ENCODE data around the gene BRD2. TPM values are rescaled to one million over a fixed set of nuclear protein-coding genes. Genes with fewer than 3 reads are reported as not detected.

BRD2 gene
- total and polyA plus RNA-seq, 11 donors = 56.8 to 107 (median 73.1) TPM

DNA sequence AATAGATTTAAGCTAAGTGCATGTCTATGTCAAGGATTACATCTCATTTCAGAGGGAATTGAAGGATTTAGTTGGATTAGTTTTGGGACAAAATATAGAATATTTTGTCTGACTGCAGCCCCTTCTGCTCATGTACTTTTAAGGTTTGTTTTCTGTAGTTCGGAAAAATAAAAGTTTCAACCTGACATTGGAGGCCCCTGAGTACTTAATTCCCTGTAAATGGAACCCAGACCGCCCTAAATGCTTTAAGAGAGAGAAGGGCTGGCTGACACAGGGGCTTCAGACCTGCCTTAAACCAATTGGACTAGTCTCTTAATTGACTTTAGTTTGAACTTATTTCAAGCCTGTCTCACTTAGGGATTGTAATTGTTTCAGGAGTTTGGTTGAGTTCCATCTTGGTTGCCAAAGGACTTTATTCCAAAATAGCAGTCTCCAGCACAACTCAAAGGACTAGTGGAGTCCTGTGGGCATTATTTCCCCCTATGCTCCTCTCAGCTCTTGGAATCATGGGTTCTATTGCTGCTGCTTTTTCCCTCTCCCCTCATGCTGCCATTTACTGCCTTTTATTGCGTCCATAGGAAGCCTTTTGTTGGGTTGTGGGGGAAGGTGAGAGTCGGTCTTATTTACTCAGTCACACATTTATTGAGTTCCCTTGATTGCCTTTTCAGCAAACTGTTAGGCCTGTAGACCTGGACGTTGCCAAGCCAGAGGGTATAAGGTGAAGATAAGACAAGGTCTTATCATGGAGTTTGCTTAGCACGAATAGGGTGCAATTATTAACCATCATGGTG, 14.5 kb downstream of the BRD2 start:
- DNase-seq (no peak), ATAC-seq (peak in 1 of 4 donors; percentile 2)
- H3K4me3 ChIP-seq = no peak overlapping the region
- H3K9me3 ChIP-seq = no peaks in the 10 kb centered on the region
- peak overlapping the region in 1 of 12 donors; percentile 68 for H3K27ac ChIP-seq
- WGBS, 4 donors = 60 to 67% (median 63%) methylated on average over 6 of the region's 6 CpGs
- no peak for TF ChIP-seq POLR2A (IDR thresholded peaks at IDR 0.05)
- no peaks in the 10 kb centered on the region for H3K27me3 ChIP-seq
- intact Hi-C loops (cut with DNase I) = loop anchor here in 1 of 10 donors (2.0 kb wide), 1 partner anchor 48 kb away; no protein-coding TSS in a partner anchor
- H3K36me3 ChIP-seq = peaks cover 2 to 59% (median 42%) of the 10 kb centered on the region in 9 donors
- peaks cover 0 to 28% (median 10%) of the 10 kb centered on the region in 12 donors for H3K4me1 ChIP-seq

DNA sequence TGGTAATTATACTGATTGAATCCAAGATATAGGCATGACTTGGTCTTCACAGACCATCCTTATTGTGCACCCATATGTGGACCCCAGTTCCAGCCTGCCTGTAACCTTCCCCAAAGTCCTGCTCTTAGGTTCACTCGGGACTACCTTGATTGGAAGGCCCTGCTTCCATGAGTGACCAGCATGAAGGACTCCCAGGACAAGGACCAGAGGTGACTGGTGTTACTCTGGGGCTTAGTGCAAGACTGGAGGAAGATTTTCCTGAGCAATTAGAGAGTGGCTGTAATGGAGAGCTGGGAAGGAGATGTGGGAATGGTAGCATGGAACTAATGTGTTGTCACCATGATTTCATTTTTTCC, 15.1 kb downstream of the BRD2 start:
- intact Hi-C loops (cut with DNase I) = loop anchor here in 1 of 10 donors (2.0 kb wide), 1 partner anchor 49 kb away; no protein-coding TSS in a partner anchor
- Histone ChIP-seq H3K27ac (peak overlapping the region in 1 of 12 donors; percentile 68), H3K27me3 (no peaks in the 10 kb centered on the region), H3K4me3 (no peak overlapping the region), H3K36me3 (peaks cover 2 to 53% (median 36%) of the 10 kb centered on the region in 9 donors), H3K9me3 (no peaks in the 10 kb centered on the region), H3K4me1 (peaks cover 0 to 23% (median 8%) of the 10 kb centered on the region in 12 donors)
- no peak for DNase-seq
- WGBS, 4 donors = 56 to 77% (median 70%) methylated on average over 1 of the region's 1 CpG; no CpG with 5 or more reads in 1 of the 4 donors
- TF ChIP-seq CTCF (IDR thresholded peaks at IDR 0.05) (no peak), POLR2A (IDR thresholded peaks at IDR 0.05) (no peak)
- ATAC-seq = peak in 3 of 4 donors; percentile 19 to 31 (median 21)

DNA sequence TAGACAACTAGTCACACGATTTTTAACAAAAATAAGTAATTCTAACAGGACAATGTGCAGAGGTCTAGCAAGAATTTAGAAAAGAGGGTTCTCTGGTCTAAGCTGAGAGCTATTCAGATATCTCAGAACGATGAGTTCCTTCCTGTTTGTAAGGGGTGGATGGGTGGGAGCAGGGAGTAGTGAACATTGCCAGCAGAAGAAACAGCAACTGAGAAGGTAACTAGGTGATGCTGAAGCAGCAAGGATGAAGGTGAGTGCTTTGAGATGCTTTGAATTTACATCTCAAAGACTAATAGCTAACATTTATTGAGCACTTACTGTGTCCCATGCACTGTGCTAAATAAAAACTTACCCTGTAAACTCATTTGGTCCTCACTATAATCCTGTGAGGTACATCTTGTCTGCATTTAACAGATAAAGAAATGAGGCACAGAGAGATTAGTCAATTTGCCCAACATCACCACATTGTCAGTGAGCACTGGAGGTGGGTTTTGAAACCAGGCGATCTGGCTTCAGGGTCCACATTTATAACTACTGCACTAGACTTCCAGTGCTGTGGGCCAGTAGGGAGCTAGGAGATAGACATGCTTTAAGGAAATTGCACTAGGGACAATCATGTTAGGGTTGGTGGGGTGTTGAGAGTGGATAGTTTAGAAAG, 15.7 kb downstream of the BRD2 start:
- ATAC-seq (peak in 2 of 4 donors; percentile 7 to 8), DNase-seq (no peak)
- WGBS, 4 donors = 48 to 57% (median 53%) methylated on average over 3 of the region's 3 CpGs
- H3K36me3 ChIP-seq = peaks cover 2 to 47% (median 30%) of the 10 kb centered on the region in 9 donors
- H3K27me3 ChIP-seq = no peaks in the 10 kb centered on the region
- H3K4me3 ChIP-seq = no peak overlapping the region
- TF ChIP-seq POLR2A (IDR thresholded peaks at IDR 0.05) (no peak), CTCF (IDR thresholded peaks at IDR 0.05) (no peak)
- H3K4me1 ChIP-seq = peaks cover 0 to 20% (median 8%) of the 10 kb centered on the region in 12 donors
- peak overlapping the region in 2 of 12 donors; percentile 2 to 9 for H3K27ac ChIP-seq
- intact Hi-C loops (cut with DNase I) = loop anchor here in 9 of 10 donors (1.0 to 2.0 kb wide), 7 partner anchors 49 to 99 kb away; no protein-coding TSS in a partner anchor
- no peaks in the 10 kb centered on the region for H3K9me3 ChIP-seq

DNA sequence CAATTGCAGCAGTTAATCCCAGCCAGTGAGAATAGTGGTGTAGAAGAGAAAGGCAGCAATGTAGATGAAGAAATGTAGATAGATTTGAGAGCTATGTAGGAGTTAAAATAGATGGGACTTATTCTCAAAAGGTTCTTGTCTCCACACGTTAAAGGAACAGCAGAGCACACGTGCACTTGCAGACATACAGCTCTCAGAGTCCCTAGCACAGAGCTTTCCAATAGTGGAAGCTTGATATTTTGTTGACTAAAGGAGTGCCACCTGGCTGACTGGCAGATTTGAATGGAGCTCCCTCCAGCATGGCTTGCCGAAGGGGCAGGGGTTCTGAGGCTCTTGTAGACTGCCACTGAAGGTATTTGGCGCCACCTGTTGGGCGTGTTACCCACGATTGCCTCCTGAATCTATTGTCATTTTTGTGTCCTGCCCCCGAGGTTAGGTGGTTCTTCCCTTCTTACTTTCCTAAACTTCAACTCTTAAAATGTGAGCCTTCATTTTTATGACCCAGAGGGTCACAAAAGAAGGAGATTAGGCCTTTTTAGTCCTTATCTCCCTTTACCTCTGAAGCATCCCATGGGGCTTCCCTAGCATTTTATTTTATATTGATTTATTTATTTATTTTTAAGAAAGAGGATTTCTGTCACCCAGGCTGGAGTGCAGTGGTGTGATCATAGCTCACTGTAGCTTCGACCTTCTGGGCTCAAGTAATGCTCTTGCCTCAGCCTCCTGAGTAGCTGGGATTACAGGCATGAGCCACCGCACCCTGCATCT, 16.4 kb downstream of the BRD2 start:
- DNase-seq = peak; percentile 84 to 93 (median 88)
- Histone ChIP-seq H3K36me3 (peaks cover 2 to 40% (median 23%) of the 10 kb centered on the region in 9 donors), H3K9me3 (no peaks in the 10 kb centered on the region), H3K27ac (peak overlapping the region in 1 of 12 donors; percentile 9), H3K27me3 (no peaks in the 10 kb centered on the region), H3K4me3 (no peak overlapping the region), H3K4me1 (peaks cover 0 to 18% (median 7%) of the 10 kb centered on the region in 12 donors)
- 13 to 16% (median 15%) methylated on average over 9 of the region's 9 CpGs for WGBS, 4 donors
- TF ChIP-seq CTCF (IDR thresholded peaks at IDR 0.05) = peak; percentile 72 to 98 (median 90)
- TF ChIP-seq POLR2A (IDR thresholded peaks at IDR 0.05) = no peak
- peak; percentile 75 to 86 (median 81) for ATAC-seq
- intact Hi-C loops (cut with DNase I) = loop anchor here (1.0 to 2.0 kb wide), 9 partner anchors 49 to 100 kb away; no protein-coding TSS in a partner anchor

All from heart left ventricle (tissue), 16 donors.